Subcutaneous abdominal adipose tissue (tissue), 5 donors: ENCODE measurements around the gene MCC.

Source experiments
- H3K27ac ChIP-seq: one replicate; pipeline ENCODE4 v1.7.0; 2013; ENCODE audit warnings: low read depth, mild to moderate bottlenecking, inconsistent platforms, low read length, moderate library complexity
- H3K27me3 ChIP-seq, 5 donors: one replicate each; pipeline ENCODE4 v1.7.0; 2013; ENCODE audit warnings: low read length in 5 of 5, inconsistent platforms in 1 of 5; ENCODE audit not compliant: control insufficient read depth in 5 of 5, insufficient read depth in 4 of 5
- H3K36me3 ChIP-seq, 5 donors: one replicate each; pipeline ENCODE4 v1.7.0; 2013; ENCODE audit warnings: low read length in 5 of 5; ENCODE audit not compliant: control insufficient read depth in 5 of 5, insufficient read depth in 5 of 5
- H3K4me1 ChIP-seq, 5 donors: one replicate each; pipeline ENCODE4 v1.7.0; 2013; ENCODE audit warnings: low read length in 5 of 5, mild to moderate bottlenecking in 3 of 5, moderate library complexity in 1 of 5; ENCODE audit not compliant: control insufficient read depth in 5 of 5, insufficient read depth in 5 of 5
- H3K4me3 ChIP-seq, 5 donors: one replicate each; pipeline ENCODE4 v1.7.0; 2013; ENCODE audit warnings: low read length in 5 of 5, low read depth in 1 of 5
- H3K9ac ChIP-seq, 5 donors: one replicate each; pipeline ENCODE4 v1.7.0; 2013; ENCODE audit warnings: low read length in 5 of 5, mild to moderate bottlenecking in 4 of 5, moderate library complexity in 3 of 5
- H3K9me3 ChIP-seq, 5 donors: one replicate each; pipeline ENCODE4 v1.7.0; 2013; ENCODE audit warnings: low read length in 5 of 5; ENCODE audit not compliant: control insufficient read depth in 5 of 5
- donor health status: healthy.
- donor health status: healthy.
- donor health status: healthy.
- donor health status: healthy.
- donor health status: healthy.

The MCC gene

GRCh38 chr5:113027431-113027830 lies 460.8 kb downstream of the MCC start:
- Histone ChIP-seq H3K27me3 (no peaks in the 10 kb centered on the region), H3K36me3 (peaks cover 26 to 51% (median 27%) of the 10 kb centered on the region in 5 donors), H3K9ac (no peak overlapping the region), H3K27ac (no peak overlapping the region), H3K9me3 (no peaks in the 10 kb centered on the region), H3K4me1 (peaks cover 0 to 9% (median 8%) of the 10 kb centered on the region in 5 donors), H3K4me3 (no peak overlapping the region)

GRCh38 chr5:113027015-113027414 lies 461.2 kb downstream of the MCC start:
- peaks cover 26 to 52% (median 28%) of the 10 kb centered on the region in 5 donors for H3K36me3 ChIP-seq
- no peak overlapping the region for H3K27ac ChIP-seq
- no peaks in the 10 kb centered on the region for H3K9me3 ChIP-seq
- no peak overlapping the region for H3K9ac ChIP-seq
- H3K4me3 ChIP-seq, result no peak overlapping the region
- H3K4me1 ChIP-seq, result peaks cover 0 to 9% (median 8%) of the 10 kb centered on the region in 5 donors
- no peaks in the 10 kb centered on the region for H3K27me3 ChIP-seq

- Histone ChIP-seq H3K9ac (no peak overlapping the region), H3K36me3 (peaks cover 26 to 52% (median 28%) of the 10 kb centered on the region in 5 donors), H3K27ac (no peak overlapping the region), H3K4me3 (no peak overlapping the region), H3K4me1 (peaks cover 0 to 8% (median 7%) of the 10 kb centered on the region in 5 donors), H3K27me3 (no peaks in the 10 kb centered on the region), H3K9me3 (no peaks in the 10 kb centered on the region)
Measured at GRCh38 chr5:113026211-113026610, 462.0 kb downstream of the MCC start.

- no peak overlapping the region for H3K9ac ChIP-seq
- H3K4me3 ChIP-seq, result no peak overlapping the region
- no peaks in the 10 kb centered on the region for H3K27me3 ChIP-seq
- H3K4me1 ChIP-seq, result peaks cover 0 to 8% (median 5%) of the 10 kb centered on the region in 5 donors
- no peak overlapping the region for H3K27ac ChIP-seq
- H3K36me3 ChIP-seq, result peaks cover 26 to 56% (median 31%) of the 10 kb centered on the region in 5 donors
- no peaks in the 10 kb centered on the region for H3K9me3 ChIP-seq
Measured at GRCh38 chr5:113025596-113025995, 462.7 kb downstream of the MCC start.

GRCh38 chr5:113024076-113024697 lies 464.1 kb downstream of the MCC start:
- Histone ChIP-seq H3K27me3 (no peaks in the 10 kb centered on the region), H3K4me3 (no peak overlapping the region), H3K4me1 (peaks cover 0 to 5% (median 0%) of the 10 kb centered on the region in 5 donors), H3K36me3 (peaks cover 26 to 56% (median 39%) of the 10 kb centered on the region in 5 donors), H3K27ac (no peak overlapping the region), H3K9me3 (no peaks in the 10 kb centered on the region), H3K9ac (no peak overlapping the region)

- H3K9me3 ChIP-seq, result no peaks in the 10 kb centered on the region
- no peaks in the 10 kb centered on the region for H3K27me3 ChIP-seq
- H3K36me3 ChIP-seq, result peaks cover 17 to 55% (median 35%) of the 10 kb centered on the region in 5 donors
- H3K4me3 ChIP-seq, result no peak overlapping the region
- H3K4me1 ChIP-seq, result peaks cover 0 to 5% (median 0%) of the 10 kb centered on the region in 5 donors
- H3K9ac ChIP-seq, result no peak overlapping the region
- H3K27ac ChIP-seq, result no peak overlapping the region
Measured at GRCh38 chr5:113022661-113023060, 465.6 kb downstream of the MCC start.

GRCh38 chr5:113020461-113021273 lies 467.6 kb downstream of the MCC start:
- H3K27me3 ChIP-seq, result no peaks in the 10 kb centered on the region
- H3K36me3 ChIP-seq, result peaks cover 0 to 49% (median 17%) of the 10 kb centered on the region in 5 donors
- H3K27ac ChIP-seq, result no peak overlapping the region
- H3K4me1 ChIP-seq, result peaks cover 0 to 5% (median 0%) of the 10 kb centered on the region in 5 donors
- H3K4me3 ChIP-seq, result no peak overlapping the region
- no peak overlapping the region for H3K9ac ChIP-seq
- no peaks in the 10 kb centered on the region for H3K9me3 ChIP-seq

- peaks cover 13 to 66% (median 28%) of the 10 kb centered on the region in 5 donors for H3K36me3 ChIP-seq
- no peak overlapping the region for H3K4me3 ChIP-seq
- H3K27me3 ChIP-seq, result no peaks in the 10 kb centered on the region
- no peak overlapping the region for H3K27ac ChIP-seq
- H3K9me3 ChIP-seq, result no peaks in the 10 kb centered on the region
- H3K9ac ChIP-seq, result no peak overlapping the region
- peaks cover 0 to 5% (median 0%) of the 10 kb centered on the region in 5 donors for H3K4me1 ChIP-seq
Measured at GRCh38 chr5:113017881-113018635, 470.2 kb downstream of the MCC start.

GRCh38 chr5:113005454-113005853 lies 482.8 kb downstream of the MCC start:
- Histone ChIP-seq H3K9me3 (no peaks in the 10 kb centered on the region), H3K27me3 (no peaks in the 10 kb centered on the region), H3K36me3 (peaks cover 26 to 60% (median 30%) of the 10 kb centered on the region in 5 donors), H3K4me3 (no peak overlapping the region), H3K4me1 (no peaks in the 10 kb centered on the region), H3K27ac (no peak overlapping the region), H3K9ac (no peak overlapping the region)
